CD4-positive, alpha-beta T cell treated with Interleukin-4 for 4 hours (primary cell): ENCODE results near the gene SMAD7.

Experiments used
- DNase-seq: peaks from one replicate; pipeline ENCODE4 v3.0.0-alpha.2; 2020

The SMAD7 gene

GRCh38 chr18:48943736-48944527, 6.8 kb downstream of the SMAD7 start:
- DNase-seq: peak; percentile 45

DNA sequence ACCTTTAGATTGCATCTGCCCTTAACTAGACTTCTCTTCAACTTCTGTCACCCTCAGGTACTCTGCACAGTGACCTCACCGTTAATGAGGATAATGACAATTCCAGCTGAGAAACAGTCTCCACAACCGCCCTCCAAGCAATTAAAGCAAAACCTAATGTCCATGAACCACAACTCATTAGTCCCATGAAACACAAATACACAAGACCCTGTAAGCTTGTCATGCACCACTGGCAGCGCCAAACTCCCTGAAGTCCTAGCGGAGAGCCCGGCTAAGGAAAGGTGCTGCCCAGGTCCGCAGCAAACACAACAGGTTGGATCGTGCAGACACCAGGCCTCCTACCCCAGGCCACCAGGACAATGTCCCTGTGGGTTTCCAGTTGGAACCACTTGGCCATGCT, 7.4 kb downstream of the SMAD7 start:
- DNase-seq: no peak

DNA sequence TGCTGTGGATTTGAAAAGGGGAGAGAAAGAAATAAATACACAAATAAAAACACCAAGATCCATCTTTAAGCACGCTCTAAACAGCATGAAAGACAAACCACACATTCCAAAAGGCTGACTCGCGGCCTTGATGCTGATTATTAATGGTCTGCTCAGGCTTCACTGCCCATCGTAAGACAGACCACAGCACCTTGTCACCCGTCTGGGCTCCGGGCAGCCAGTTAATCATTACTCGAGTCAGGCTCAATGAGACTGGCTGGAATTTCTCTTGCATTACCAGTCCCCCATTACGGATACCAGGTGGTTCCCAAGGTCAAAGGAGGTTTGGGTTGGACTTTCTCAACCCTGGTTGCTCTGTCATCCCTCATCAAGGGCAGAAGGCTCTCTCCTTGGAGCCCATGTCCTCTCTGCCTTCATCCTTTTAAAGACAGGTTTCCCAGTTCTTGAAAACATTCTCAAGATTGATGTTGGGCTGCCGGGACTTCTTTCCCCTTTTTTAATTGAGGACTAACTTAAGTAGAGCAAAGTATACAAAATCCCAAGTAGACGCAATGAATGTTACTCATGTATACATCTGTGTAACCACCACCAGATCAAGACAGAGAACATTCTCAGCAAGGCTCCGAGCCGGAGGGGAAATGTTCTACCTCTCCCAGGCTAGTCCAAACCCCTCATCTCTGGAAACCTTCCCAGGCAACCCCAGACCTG, 8.1 kb downstream of the SMAD7 start:
- no peak for DNase-seq

DNA sequence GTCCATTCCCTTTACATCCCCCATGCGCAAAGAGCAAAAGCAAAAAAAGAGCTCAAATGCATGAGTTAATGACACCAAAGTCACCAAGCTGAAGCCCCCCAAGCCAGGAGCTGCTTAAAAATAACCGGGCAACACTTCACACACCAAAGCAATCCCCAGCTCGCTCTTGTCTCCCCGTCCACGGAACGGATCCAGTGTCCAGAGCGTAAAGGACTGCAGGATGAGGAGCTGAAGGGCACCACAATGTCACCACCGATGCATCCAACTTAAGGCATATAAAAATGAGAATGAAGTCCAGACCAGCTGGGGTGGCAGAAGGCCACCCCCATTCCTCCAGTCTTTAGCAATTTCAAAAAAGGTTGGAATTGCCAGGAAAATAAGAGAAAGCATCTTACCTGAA, 8.7 kb downstream of the SMAD7 start:
- no peak for DNase-seq

DNA sequence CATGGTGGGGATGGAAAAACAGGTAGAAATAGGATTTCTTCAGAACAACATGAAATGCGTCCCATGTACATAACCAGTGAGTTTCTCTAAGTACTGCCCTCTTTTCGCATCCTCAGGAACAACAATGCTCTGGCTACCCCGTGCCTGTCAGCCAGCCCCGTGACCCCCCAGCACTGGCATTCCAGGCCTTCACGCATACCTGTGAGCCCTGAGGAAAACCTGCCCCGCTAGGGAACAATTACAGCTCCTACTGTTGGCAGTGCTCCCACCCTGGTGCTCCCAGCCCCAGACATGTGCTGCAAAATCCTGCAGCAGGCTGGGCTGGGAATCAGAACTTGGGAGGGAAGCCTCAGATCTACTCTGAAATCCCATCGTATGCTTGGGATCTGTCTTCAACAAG, 9.1 kb downstream of the SMAD7 start:
- DNase-seq: no peak

- DNase-seq: peak; percentile 95
Observed at GRCh38 chr18:48940854-48941611, 9.7 kb downstream of the SMAD7 start.

DNA sequence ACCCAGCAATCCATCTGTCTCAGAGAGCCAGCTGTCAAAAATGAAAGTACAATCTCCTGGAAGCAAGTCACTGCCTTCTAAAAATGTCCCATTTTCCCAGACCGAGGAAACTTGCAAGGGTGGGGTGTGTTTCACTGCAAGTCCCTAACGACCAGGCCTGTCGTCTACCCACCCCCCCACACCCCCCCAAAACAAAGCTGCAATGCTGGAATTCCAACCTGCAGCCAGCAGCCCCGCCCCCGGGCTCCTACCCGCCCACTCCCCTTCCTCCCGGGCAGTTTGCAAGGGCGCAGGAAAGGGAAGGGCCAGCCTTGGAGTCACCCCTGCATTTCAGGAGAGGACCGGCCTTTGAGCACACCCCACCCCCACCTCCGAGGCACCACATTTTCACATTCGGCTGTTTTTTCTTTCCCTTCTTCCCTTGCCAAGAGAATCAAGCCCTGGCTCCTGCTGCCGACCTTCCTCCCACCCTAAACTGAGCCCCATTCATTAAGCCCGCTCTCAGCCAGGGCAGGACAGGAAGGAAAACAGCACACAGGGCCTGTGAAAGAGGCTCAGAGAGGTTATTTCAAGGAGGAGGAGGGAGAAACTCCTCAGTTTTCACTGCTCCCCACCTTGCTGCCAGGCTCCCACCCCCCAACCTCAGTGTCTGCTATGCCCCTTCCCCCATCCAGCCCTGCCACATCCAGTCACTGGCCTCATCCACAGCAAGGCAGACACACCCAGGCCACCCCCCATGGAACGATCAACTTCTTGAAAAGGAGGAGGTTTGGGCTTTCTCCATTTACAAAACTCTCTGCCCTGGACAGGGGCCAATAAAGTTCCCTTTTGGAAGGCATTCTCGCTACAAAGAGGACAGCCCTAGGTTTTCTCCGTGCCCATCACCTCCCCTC, 11.3 kb downstream of the SMAD7 start:
- DNase-seq: no peak

DNA sequence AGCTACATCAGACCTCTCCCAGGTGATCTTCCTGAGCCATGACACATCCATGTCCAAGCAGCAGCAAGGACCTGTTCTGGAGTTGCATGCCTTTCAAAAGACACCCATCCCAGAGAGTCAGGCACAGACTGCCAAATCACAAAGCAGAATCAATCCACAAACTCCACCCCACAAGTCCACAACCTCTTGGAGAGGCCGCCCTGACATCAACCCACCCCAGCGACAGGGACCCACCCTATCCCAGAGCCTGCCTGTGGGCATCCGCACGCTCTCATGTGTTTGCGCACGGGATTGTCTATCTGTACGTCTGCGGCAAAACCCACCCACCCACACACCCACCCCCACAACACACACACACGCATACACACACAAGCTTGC, 11.9 kb downstream of the SMAD7 start:
- no peak for DNase-seq

- DNase-seq: no peak
Observed at GRCh38 chr18:48937869-48938750, 12.7 kb downstream of the SMAD7 start.

DNA sequence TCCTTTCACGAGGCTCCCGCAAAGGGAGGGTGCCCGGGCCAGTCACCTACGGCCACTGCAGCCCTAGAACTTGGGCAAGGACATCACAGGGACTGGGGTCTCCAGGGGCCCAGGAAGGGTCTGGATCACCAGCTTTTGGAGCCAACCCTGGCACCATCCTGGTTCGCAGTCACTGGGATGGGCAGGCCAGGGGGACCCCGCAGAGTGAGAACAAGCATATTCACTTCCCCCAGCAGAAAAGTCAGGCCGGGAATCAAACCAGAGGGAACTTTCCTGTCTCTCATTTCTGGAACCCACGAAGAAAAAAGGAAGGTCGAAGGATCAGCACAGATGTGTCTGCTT, 15.4 kb downstream of the SMAD7 start:
- DNase-seq: no peak

DNA sequence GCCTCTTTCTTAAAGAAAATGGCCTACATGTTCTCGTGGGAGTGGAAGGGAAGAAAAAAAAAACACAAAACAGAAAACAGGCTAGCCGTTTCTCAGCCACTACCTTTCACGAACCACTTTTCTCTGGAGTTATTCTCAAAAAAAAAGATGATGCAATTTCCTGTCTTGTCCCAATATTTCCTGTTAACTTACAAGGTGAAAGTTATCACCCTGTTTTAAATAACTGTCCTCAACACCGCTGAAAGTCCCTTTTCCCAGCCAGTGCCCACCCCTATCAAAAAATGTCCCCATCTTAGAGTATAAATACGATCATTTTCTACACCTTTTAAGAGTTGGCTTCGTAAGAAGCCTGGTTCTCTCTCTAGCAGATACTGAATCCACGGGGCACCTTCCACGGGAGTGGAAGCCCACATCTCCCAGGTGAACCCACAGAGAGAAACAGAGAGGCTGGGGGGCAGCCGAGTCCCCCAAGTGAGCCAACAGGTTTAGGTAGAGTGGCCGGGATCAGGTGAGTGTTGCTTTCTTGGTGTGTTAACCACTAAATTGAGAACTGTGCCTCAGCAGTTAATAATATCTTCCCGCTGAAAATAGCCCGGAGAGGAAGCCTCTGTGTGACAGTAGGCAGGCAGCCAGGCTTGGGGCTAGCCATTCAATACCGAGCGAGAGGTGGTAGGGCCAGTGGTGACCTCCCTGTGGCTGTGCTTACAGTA, 15.9 kb downstream of the SMAD7 start:
- peak; percentile 27 for DNase-seq

DNA sequence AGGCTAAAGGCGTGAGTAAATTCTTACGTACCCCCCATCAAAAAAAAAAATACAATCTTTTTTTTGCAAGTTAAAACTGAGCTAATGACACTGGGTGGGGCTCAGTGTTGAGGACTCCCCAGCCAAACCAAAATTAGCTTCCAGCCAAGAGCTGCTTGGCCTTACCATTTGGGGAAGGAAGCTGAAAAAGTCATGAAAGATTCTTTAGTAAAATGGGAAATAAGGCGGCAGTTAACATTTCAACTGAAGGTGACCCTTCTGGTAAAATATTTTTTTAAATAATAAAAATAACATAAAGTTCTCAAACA, 16.4 kb downstream of the SMAD7 start:
- DNase-seq: no peak

- no peak for DNase-seq
Observed at GRCh38 chr18:48933578-48934414, 17.0 kb downstream of the SMAD7 start.

DNA sequence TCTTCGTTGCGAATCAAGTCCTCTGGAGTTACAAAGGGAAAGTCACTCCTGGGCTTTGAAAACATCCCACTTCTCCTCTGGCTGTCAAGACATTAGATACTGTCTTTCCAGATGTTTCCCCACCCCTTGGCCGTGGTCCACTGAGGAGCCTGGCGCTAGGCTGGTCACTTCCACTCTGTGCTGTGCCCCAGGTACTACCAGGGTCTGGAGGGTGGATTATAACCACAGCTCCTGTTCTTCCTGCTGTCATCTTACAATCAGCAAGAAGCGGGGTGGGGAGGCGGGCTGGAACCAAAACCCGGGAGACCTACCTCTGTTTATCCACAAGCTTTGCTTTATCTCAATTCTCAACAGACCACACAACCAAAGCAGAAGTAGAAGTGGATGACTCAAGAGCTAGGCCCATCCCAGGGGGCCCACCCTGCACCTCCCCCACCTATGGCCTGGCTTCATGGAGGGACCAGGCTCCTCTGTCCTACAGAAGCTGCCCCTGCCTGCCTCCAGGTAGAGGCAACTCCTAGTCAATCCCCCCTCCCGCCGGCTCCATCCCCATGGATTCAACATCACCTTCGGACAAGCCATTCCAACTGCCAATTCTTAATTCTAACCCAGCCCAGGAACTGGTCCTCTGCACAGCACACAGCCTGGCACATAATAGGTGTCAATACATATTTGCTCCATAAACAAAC, 17.8 kb downstream of the SMAD7 start:
- no peak for DNase-seq

GRCh38 chr18:48932462-48932818, 18.3 kb downstream of the SMAD7 start:
- no peak for DNase-seq

DNA sequence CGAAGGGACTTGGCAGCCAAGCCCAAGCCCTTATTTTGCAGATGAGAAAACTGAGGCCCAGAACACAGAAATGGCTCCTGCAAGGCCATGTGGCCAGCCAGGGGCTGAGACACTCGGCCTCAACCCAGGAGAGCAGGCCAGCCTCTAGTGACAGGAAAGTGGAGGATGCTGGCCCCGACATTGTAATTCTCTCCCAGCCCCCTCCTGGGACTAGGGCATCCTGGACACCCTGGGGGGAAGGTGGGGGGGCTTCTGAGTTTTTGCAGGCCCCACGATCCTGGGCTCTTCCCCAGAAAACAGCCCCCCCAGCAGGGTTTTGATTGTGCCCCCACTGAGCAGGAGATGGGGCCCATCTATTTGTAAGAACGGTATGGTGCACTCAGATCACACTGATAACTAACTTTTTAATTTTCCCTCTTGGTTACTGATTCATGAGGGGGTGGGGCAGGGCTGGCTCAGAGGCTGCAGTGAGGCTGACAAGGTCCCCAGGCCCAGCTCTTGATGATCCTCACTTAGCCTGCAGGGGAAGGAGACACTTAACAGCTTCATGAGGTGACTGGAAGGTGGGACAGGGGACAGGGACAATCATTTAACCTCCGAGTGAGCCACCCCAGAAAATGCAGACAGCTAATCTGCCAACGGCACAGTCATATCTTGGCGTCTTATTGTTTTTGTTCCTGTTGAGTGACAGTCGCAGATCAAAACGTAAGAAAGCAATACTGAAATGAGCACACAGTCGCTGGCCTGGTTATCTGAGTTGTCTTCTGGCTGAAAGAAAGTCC, 18.9 kb downstream of the SMAD7 start:
- DNase-seq: peak; percentile 50

GRCh38 chr18:48930926-48931325, 19.8 kb downstream of the SMAD7 start:
- no peak for DNase-seq

- DNase-seq: no peak
Observed at GRCh38 chr18:48929941-48930713, 20.6 kb downstream of the SMAD7 start.
